K562 (cell line): Measurements from ENCODE around the gene B9D2. TPM values are rescaled to one million over a fixed set of nuclear protein-coding genes. Genes with fewer than 3 reads are reported as not detected.
A peak's percentile ranks its signal among the peaks of the same experiment; 100 is the strongest.

ENCODE experiments used
- AFF4 ChIP-seq: sonication (generic); formaldehyde crosslinking; IDR thresholded peaks from 2 replicates; pipeline ENCODE4 v1.8.0; 2023; ENCODE audit warnings: mild to moderate bottlenecking, missing genetic modification reagents
- BCOR ChIP-seq: fragments of 450-650 bp; IDR thresholded peaks from 2 replicates; pipeline ENCODE4 v1.6.1; 2016
- BRD9 ChIP-seq: fragments of 450-650 bp; IDR thresholded peaks from 2 replicates; pipeline ENCODE4 v1.6.1; 2018; ENCODE audit warnings: low read depth; ENCODE audit not compliant: partially characterized antibody
- CREB1 ChIP-seq, 2 experiments: sonication (generic) in 1 of 2; formaldehyde crosslinking in 1 of 2; IDR thresholded peaks; 2 replicates each; pipeline versions ENCODE4 v1.6.1 to v1.8.0; 2012 to 2022; ENCODE audit warnings: inconsistent platforms in 1 of 2, mild to moderate bottlenecking in 1 of 2, missing genetic modification reagents in 1 of 2, moderate library complexity in 1 of 2
- ETS1 ChIP-seq: conservative IDR thresholded peaks from 2 replicates; pipeline ENCODE4 v1.6.1; 2011; ENCODE audit warnings: low read depth, mild to moderate bottlenecking, low read length; ENCODE audit not compliant: control insufficient read depth
- FUS ChIP-seq: fragments of 200-400 bp; formaldehyde crosslinking; optimal IDR thresholded peaks from 2 replicates; pipeline ENCODE3; 2017; ENCODE audit warnings: low read depth, low read length
- HCFC1 ChIP-seq: IDR thresholded peaks from 2 replicates; pipeline ENCODE4 v1.6.1; 2012; ENCODE audit warnings: low read depth, low read length, improper control_type of control experiment
- MAFF ChIP-seq: IDR thresholded peaks from 2 replicates; pipeline ENCODE4 v1.6.1; 2012; ENCODE audit warnings: low read length, improper control_type of control experiment
- MTA3 ChIP-seq: fragments of 450-650 bp; formaldehyde crosslinking; IDR thresholded peaks from 2 replicates; pipeline ENCODE4 v1.6.1; 2017; ENCODE audit warnings: mild to moderate bottlenecking, borderline replicate concordance
- PHF8 ChIP-seq: fragments of 200-600 bp; sonication (generic); IDR thresholded peaks from 2 replicates; pipeline ENCODE4 v1.6.1; 2012; ENCODE audit warnings: mixed run types, mild to moderate bottlenecking, inconsistent platforms, low read length, moderate library complexity, borderline replicate concordance
- TAL1 ChIP-seq: fragments of 450-650 bp; IDR thresholded peaks from 2 replicates; pipeline ENCODE4 v1.6.1; 2016; ENCODE audit warnings: mild to moderate bottlenecking
- TARDBP ChIP-seq: fragments of 450-650 bp; IDR thresholded peaks from 2 replicates; pipeline ENCODE4 v1.6.1; 2016
- TCF7L2 ChIP-seq: fragments of 150-350 bp; IDR thresholded peaks from 2 replicates; pipeline ENCODE4 v1.6.1; 2016; ENCODE audit warnings: low read depth, mild to moderate bottlenecking, low read length, moderate library complexity
- U2AF1 ChIP-seq: fragments of 200-400 bp; formaldehyde crosslinking; optimal IDR thresholded peaks from 2 replicates; pipeline ENCODE3; 2017; ENCODE audit warnings: mild to moderate bottlenecking, low read depth, low read length, moderate library complexity
- WHSC1 ChIP-seq: IDR thresholded peaks from one replicate; pipeline ENCODE4 v1.6.1; 2012; ENCODE audit warnings: low read length, control low read depth, inconsistent platforms
- ZBTB43 ChIP-seq: sonication (generic); formaldehyde crosslinking; IDR thresholded peaks from 2 replicates; pipeline ENCODE4 v1.8.0; 2023; ENCODE audit warnings: mild to moderate bottlenecking, missing genetic modification reagents
- ZMIZ1 ChIP-seq, 2 experiments: fragments of 150-350 bp in 1 of 2; IDR thresholded peaks; 2 replicates each; pipeline ENCODE4 v1.6.1; 2012 to 2016; ENCODE audit warnings: low read depth in 2 of 2, low read length in 2 of 2, mild to moderate bottlenecking in 1 of 2, moderate library complexity in 1 of 2
- polyA plus RNA-seq, 8 experiments: library from polyadenylated mRNA; depleted of rRNA in 4 of 8; stranded (reverse) in 5 of 8; unstranded in 3 of 8; fragments of >200 nt; fragmentation: Nextera tagmentation in 2 of 8; fragmentation: Illumina TruSeq in 1 of 8; extraction: Ambion mirVana in 2 of 8; extraction: Trizol in 1 of 8; gene quantifications; 2 replicates each; pipeline versions ENCODE4 v1.2.1 to v1.2.3, GENCODE V29; 2011 to 2014; ENCODE audit warnings: inconsistent platforms in 1 of 8, missing spikeins in 1 of 8
- total RNA-seq, 7 experiments: library from RNA; depleted of rRNA in 6 of 7; stranded (reverse); fragments of >200 nt in 6 of 7; fragmentation: Illumina TruSeq in 2 of 7; extraction: Trizol in 2 of 7; gene quantifications; 2 replicates each; pipeline versions ENCODE4 v1.2.1 to v1.2.3, GENCODE V29; 2011 to 2021; ENCODE audit warnings: low replicate concordance in 1 of 7

B9D2 gene
- total and polyA plus RNA-seq, 9 of the 15 experiments (the other 6 are each of a cell fraction or from before 2014, with no cell fraction given), result 0.83 to 6.9 (median 2.8) TPM

GRCh38 chr19:41352609-41353465 lies 11.1 kb downstream of the B9D2 start (continued):
- 0 out of 2 replicates have a peak, but pooled peaks have one; percentile 25 for TF ChIP-seq AFF4 (CRISPR knock-in tag)
- 0 out of 4 replicates have a peak, but pooled peaks of 1 of the 2 experiments have one; percentile 12 for TF ChIP-seq ZMIZ1 (IDR thresholded peaks at IDR 0.05; ENCODE audit: low read depth in 2 of 2, low read length in 2 of 2)
- TF ChIP-seq ETS1, result peak; percentile 27; the same call in 1 of the 2 replicates
- TF ChIP-seq TARDBP, result peak; percentile 36; the same call in 1 of the 2 replicates
- no peak for TF ChIP-seq CREB1 (IDR thresholded peaks at IDR 0.05)
- TF ChIP-seq CREB1 (CRISPR knock-in tag; IDR thresholded peaks at IDR 0.05), result peak; percentile 32; the same call in 1 of the 2 replicates
- TF ChIP-seq PHF8, result peak; percentile 44; the same call in 1 of the 2 replicates
- TF ChIP-seq BCOR, result peak; percentile 80
- TF ChIP-seq WHSC1, result no peak
- peak; percentile 71; the same call in 1 of the 2 replicates for TF ChIP-seq MTA3
- TF ChIP-seq TCF7L2, result no peak
- TF ChIP-seq MAFF, result no peak
- TF ChIP-seq FUS, result peak; percentile 53
- peak; percentile 48 for TF ChIP-seq HCFC1
- no peak for TF ChIP-seq TAL1
- no peak for TF ChIP-seq BRD9
- peak; percentile 18 for TF ChIP-seq U2AF1
- no peak for TF ChIP-seq ZBTB43 (CRISPR knock-in tag)
